IPS-18a (cell line): ENCODE data around the gene NXN.

Source experiments
- H3K27ac ChIP-seq: one replicate; pipeline ENCODE4 v1.5.1; 2013; ENCODE audit warnings: low read length
- H3K27me3 ChIP-seq: one replicate; pipeline ENCODE4 v1.6.1; 2013; ENCODE audit warnings: mild to moderate bottlenecking, low read length; ENCODE audit not compliant: control insufficient read depth, insufficient read depth
- H3K36me3 ChIP-seq: one replicate; pipeline ENCODE4 v1.6.1; 2013; ENCODE audit warnings: low read depth, low read length; ENCODE audit not compliant: control insufficient read depth
- H3K4me1 ChIP-seq: one replicate; pipeline ENCODE4 v1.6.1; 2013; ENCODE audit warnings: low read depth, low read length; ENCODE audit not compliant: control insufficient read depth
- H3K4me3 ChIP-seq: one replicate; pipeline ENCODE4 v1.5.1; 2013; ENCODE audit warnings: low read length
- H3K9ac ChIP-seq: one replicate; pipeline ENCODE4 v1.6.1; 2013; ENCODE audit warnings: mild to moderate bottlenecking, low read length, moderate library complexity
- H3K9me3 ChIP-seq: one replicate; pipeline ENCODE4 v1.6.1; 2013; ENCODE audit warnings: low read depth, low read length; ENCODE audit not compliant: control insufficient read depth

The NXN gene

DNA sequence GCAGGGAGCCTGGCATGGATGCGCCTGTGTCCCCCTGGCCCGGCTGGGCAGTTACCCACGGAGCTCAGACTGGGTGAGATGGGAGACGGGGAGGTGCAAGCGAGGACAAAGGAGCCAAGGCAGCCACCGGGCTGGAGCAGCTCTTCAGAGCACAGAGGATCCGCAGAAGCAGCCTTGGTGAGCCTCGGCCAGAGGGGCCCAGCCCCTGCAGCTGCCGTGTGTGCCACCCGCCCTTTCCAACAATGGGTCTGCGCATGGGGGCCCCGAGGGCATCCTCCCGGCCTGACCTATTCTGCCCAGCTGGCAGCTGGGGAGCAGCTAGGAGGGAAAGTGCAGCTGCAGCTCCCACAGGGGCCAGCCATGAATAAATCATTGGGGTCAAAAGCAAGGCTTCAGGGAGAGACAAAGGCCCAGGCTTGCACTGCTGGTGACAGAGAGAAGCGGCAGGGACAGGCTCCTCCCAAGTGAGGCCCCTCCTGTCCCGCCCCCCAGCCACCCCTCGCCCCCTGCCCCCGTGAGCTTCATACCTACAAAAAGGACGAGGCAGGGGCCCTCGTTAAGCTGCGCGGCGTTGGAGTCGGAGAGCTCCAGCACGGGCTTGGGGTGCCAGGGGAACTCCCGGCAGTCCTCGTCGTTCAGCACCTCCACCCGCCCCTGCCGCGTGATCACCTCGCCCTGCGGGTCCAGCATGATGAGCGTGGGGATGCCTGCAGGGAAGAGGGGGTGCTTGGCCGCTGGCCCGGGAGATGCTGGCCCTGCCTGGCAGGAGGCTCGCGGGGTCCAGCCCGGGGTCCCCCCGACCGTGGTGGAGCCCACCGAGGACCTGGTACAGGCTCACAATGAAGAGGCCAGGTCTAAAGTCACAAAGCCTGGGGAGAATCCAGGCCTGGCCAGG lies 174.8 kb downstream of the NXN start:
- Histone ChIP-seq H3K27ac (no peak overlapping the region), H3K9ac (no peak overlapping the region), H3K4me1 (no peaks in the 10 kb centered on the region), H3K9me3 (no peaks in the 10 kb centered on the region), H3K36me3 (peaks cover 6% of the 10 kb centered on the region), H3K4me3 (no peak overlapping the region), H3K27me3 (no peaks in the 10 kb centered on the region)

DNA sequence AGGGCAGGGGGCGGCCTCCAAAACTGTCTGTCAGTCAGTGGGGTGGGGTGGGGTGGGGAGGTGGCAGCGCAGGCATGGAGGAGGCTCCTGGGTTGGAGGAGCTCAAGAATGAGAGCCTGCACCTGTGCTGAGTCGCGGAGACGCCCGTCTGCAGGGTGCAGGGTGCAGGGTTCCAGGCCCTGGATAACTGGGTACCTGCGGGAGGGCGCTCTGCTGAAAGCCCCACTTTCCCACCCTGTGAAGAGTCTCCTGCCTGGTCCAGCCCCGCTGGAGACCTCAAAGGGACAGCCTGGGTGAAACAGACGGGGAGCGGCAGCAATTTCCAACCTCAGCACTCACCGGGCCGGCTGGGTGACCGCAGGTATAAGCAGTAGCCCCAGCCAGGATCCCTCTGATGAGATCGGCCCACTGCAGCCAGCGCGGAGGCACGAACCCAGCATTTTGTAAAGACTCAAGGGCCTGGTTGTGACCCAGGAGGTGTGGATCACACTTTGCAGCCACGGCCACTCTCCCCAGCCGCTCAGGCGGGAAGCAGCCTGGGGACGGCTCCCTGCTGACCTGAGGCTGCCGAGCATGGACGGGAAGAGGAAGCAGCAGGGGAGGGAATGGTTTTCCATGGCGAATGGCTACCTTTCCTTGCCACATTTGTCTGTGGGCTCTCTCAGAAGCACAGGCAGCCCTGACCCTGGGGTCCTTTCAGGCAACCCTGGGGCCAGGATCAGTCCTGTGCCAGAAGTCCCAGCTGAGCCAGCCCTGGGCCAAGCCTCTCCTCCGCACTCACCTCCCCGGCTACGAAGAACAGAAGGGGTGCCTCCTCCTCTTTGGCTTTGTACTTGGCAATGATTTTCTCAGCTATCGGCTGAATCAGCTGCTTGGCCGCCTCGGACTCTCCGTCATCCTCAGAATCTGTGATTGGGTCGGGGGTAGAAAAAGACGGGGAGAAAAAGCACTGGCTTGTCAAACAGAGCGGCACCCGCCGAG lies 176.4 kb downstream of the NXN start:
- H3K9ac ChIP-seq: no peak overlapping the region
- H3K27ac ChIP-seq: no peak overlapping the region
- H3K4me3 ChIP-seq: no peak overlapping the region
- H3K4me1 ChIP-seq: no peaks in the 10 kb centered on the region
- H3K36me3 ChIP-seq: peaks cover 6% of the 10 kb centered on the region
- H3K27me3 ChIP-seq: no peaks in the 10 kb centered on the region
- H3K9me3 ChIP-seq: no peaks in the 10 kb centered on the region

DNA sequence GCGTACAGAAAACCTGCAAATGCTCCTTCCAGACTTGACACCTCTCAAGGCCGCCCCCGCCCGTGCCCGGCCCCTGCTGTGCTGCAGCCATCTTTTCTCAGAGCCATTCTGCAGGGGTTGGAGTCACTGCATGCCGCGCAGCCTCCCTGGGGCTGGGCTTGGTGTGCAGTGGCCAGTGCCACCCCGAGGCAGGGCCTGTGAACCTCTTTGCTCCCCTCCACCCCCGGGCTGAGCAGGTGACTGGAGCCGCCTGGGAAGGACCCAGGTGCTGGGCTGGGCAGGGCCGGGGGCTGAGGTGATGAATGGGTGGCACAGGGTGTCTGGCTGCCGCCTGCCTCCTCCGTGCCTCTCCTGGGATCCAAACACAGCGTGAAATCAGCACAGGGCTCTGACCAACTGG lies 177.1 kb downstream of the NXN start:
- H3K36me3 ChIP-seq: peaks cover 6% of the 10 kb centered on the region
- H3K9ac ChIP-seq: no peak overlapping the region
- H3K27me3 ChIP-seq: no peaks in the 10 kb centered on the region
- H3K27ac ChIP-seq: no peak overlapping the region
- no peaks in the 10 kb centered on the region for H3K4me1 ChIP-seq
- no peaks in the 10 kb centered on the region for H3K9me3 ChIP-seq
- no peak overlapping the region for H3K4me3 ChIP-seq

DNA sequence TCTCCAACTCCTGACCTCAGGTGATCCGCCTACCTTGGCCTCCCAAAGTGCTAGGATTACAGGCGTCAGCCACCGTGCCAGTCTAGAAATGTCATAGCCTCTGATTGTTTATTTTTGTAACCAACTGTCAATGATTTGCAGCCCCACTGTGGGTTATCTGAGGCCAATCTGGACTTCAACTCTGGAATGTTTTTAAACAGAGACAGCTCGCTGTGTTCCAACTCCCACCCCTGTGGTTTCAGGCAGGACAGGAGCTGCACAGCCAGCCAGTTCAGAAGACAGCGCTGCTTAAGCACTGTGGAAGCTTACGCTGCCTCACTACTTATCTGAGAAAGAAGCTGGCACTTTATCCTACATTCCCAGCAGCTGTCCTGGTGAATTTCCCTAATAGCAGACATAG lies 177.9 kb downstream of the NXN start:
- H3K9ac ChIP-seq: no peak overlapping the region
- H3K9me3 ChIP-seq: no peaks in the 10 kb centered on the region
- no peak overlapping the region for H3K4me3 ChIP-seq
- H3K27ac ChIP-seq: no peak overlapping the region
- no peaks in the 10 kb centered on the region for H3K4me1 ChIP-seq
- no peaks in the 10 kb centered on the region for H3K27me3 ChIP-seq
- peaks cover 6% of the 10 kb centered on the region for H3K36me3 ChIP-seq

DNA sequence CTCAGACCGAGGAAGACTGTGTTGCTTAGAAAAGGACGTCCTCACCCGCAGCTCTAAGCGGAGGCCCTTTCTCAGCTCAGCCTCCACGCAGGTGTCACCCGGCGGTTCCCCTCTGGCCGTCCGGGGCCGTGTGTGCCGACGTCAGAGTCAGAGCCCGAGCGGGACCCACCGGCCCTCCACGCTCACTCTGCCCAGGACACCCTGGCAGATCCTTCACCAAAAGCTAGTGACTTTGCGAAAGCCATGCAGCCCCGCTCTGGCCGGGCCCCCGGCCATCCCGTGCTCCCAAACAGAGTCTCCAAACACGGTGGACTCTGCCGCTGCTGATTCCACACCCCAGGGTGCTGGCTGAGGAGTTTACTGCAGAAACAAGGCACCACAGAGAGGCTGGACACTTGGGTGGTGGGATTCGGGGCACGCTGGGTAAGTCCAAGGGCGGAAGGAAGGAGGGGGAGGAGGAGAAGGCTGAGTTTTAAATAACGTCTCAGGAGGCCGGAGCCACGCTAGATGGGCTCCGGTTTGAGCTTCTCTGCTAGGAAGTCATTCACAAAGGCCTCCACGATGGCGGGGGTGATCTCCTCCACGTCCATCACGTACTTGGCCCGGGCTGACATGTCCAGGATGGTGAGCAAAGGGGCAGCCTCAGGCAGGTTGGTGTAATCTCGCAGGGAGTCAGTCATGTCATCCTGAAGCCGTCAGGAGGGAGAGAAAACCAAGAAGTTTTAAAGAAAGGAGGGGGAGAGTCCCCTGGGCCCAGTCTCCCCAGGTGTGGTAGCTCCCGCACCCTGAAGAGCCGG lies 178.9 kb downstream of the NXN start:
- H3K9ac ChIP-seq: no peak overlapping the region
- no peaks in the 10 kb centered on the region for H3K4me1 ChIP-seq

DNA sequence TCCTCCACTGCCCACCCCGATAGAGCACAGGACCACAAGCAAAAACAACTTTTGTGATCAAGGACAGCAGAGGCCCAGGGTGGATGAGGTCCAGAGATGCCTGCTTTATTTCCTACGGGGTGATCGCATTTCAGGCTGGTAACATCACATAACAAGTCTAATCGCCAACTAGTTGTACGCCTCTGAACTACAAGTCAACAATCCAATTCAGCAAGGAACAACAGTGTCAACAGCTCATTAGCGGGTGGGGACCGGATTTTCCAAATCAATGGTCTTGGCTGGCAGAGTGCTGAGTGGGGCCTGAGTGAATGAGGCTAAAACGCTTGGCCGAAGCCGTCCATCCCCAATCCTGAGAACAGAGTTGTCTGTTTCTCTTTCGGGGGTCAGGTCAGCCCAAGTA lies 180.3 kb downstream of the NXN start:
- peaks cover 4% of the 10 kb centered on the region for H3K4me1 ChIP-seq
- no peaks in the 10 kb centered on the region for H3K9me3 ChIP-seq
- no peak overlapping the region for H3K4me3 ChIP-seq
- peaks cover 6% of the 10 kb centered on the region for H3K36me3 ChIP-seq
- no peak overlapping the region for H3K9ac ChIP-seq
- H3K27me3 ChIP-seq: no peaks in the 10 kb centered on the region
- no peak overlapping the region for H3K27ac ChIP-seq

More for the DNA sequence above, 178.9 kb downstream of the NXN start:
- no peak overlapping the region for H3K27ac ChIP-seq
- no peaks in the 10 kb centered on the region for H3K9me3 ChIP-seq
- no peaks in the 10 kb centered on the region for H3K27me3 ChIP-seq
- H3K4me3 ChIP-seq: no peak overlapping the region
- peaks cover 6% of the 10 kb centered on the region for H3K36me3 ChIP-seq

DNA sequence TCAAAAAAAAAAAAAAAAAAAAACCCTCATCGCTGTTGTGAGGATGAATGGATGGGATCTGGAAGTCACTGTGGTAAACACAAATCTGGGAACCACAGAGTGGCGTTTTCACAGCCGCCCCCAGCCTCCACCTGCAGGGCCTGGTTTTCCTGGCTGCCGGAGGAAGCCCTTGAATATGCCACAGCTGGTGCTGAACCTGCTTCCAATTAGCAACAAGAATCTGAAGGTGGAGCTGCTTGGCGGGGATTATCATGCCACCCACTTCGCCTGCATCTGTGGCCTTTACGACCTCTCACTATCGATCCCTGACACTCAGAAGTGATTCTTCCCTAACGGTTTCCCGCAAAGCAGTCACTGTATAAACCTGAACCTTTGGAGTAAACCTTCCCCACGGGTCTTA lies 181.3 kb downstream of the NXN start:
- no peak overlapping the region for H3K27ac ChIP-seq
- no peaks in the 10 kb centered on the region for H3K27me3 ChIP-seq
- H3K4me3 ChIP-seq: no peak overlapping the region
- H3K36me3 ChIP-seq: peaks cover 6% of the 10 kb centered on the region
- H3K9ac ChIP-seq: no peak overlapping the region
- H3K9me3 ChIP-seq: no peaks in the 10 kb centered on the region
- H3K4me1 ChIP-seq: peaks cover 4% of the 10 kb centered on the region

DNA sequence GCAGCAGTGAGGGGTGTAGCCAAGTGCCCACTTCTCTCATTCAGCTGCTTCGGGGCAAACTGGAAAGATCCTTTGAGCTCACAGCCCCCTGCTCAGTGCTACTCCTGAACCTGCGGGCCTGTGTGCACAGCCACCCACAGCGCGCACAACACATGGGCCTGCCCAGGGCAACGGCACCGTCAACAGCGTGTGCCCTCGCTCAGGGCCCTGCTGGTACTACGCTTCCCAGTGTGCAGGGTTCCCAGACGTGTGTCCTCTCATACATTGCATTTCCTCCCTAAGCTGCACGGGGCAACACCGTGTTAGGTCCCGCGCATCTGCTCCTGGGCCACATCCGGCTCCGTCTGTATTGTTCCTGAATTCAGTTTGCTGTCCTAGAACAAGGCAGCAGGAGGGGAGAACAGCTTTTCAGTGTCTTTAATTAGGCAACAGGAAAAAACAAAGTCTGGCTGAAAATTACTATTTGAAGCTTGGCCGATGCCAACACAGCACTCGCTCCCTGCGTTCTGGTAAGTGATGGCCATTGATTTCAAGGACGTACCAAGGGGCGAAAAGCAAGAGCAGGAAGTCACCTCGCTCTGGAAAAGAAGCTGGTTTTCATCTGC lies 182.2 kb downstream of the NXN start:
- Histone ChIP-seq H3K36me3 (peaks cover 11% of the 10 kb centered on the region), H3K27ac (no peak overlapping the region), H3K4me1 (peaks cover 4% of the 10 kb centered on the region), H3K9me3 (no peaks in the 10 kb centered on the region), H3K27me3 (no peaks in the 10 kb centered on the region), H3K9ac (no peak overlapping the region), H3K4me3 (no peak overlapping the region)

DNA sequence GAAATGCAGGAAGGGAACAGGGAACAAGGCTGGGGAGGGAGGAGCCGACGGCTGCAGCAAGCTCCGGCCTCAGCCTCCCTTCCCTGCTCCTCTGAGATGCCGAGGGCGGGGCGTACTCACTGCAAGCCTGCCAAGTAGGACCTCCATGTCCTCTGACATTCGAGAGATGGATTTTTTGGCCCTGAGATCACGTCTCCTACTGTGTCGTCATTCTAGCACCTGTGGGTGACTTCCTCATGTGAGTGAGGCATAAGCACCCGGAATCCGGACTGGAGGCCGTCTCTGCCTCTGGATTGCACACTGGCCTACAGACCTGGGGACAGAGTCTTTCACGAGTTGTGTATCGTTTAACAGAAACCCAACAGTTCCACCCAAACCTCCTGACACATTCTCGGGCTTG lies 183.0 kb downstream of the NXN start:
- Histone ChIP-seq H3K27me3 (no peaks in the 10 kb centered on the region), H3K4me1 (peaks cover 4% of the 10 kb centered on the region), H3K36me3 (peaks cover 10% of the 10 kb centered on the region), H3K9ac (no peak overlapping the region), H3K4me3 (no peak overlapping the region), H3K9me3 (no peaks in the 10 kb centered on the region), H3K27ac (no peak overlapping the region)

DNA sequence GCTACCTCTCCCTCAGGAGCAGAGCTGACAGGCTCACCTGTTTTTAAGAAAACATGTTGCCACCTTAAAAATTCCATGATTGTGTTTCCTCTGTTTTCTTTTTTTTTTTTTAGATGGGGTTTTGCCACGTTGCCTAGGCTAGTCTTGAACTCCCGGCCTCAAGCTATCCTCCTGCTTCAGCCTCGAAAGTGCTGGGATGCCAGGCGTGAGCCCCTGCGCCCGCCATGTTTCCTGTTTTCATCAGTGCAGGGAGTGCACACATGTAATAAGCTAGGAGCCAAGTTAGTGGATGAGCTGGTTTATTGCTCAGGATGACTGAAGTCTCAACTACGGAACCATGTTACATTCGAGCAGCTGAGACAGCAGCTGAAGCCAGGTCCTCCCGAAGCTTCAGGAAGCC lies 183.9 kb downstream of the NXN start:
- H3K9me3 ChIP-seq: no peaks in the 10 kb centered on the region
- no peaks in the 10 kb centered on the region for H3K27me3 ChIP-seq
- no peak overlapping the region for H3K27ac ChIP-seq
- peaks cover 4% of the 10 kb centered on the region for H3K4me1 ChIP-seq
- no peak overlapping the region for H3K9ac ChIP-seq
- H3K4me3 ChIP-seq: no peak overlapping the region
- peaks cover 6% of the 10 kb centered on the region for H3K36me3 ChIP-seq

DNA sequence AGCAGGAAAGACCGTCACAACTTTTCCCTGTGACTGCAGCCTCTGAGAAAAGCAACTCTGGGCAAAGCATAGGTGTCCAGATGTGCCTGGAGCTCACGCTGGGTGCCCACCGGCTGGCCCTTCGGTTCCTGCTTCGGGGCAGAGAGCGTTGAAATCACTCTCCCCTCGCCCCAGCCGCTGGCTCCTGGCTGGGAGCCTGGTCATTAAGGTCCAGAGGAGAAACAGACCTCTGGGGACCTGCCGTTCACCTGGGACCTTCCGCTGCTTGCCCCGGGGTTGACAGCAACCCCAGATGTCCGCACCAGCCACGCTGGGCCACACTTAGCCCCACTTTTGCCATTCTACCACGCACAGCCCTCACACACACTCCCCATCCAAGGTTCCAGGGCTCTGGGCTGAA lies 184.3 kb downstream of the NXN start:
- Histone ChIP-seq H3K9ac (no peak overlapping the region), H3K27ac (no peak overlapping the region), H3K9me3 (no peaks in the 10 kb centered on the region), H3K4me1 (peaks cover 4% of the 10 kb centered on the region), H3K4me3 (no peak overlapping the region), H3K36me3 (peaks cover 6% of the 10 kb centered on the region), H3K27me3 (no peaks in the 10 kb centered on the region)
